Measurements from ENCODE around the gene WNT3. TPM values are rescaled to one million over a fixed set of nuclear protein-coding genes. Genes with fewer than 3 reads are reported as not detected.

Gene WNT3
- total RNA-seq, 1 experiment from 2014 or later: 5.5 TPM

- H3K9me2 ChIP-seq (ENCODE audit: insufficient read depth): no peaks in the 10 kb centered on the region
Measured at GRCh38 chr17:46848534-46848933, 30.0 kb upstream of the WNT3 start.

GRCh38 chr17:46847204-46848191 lies 29.0 kb upstream of the WNT3 start:
- Histone ChIP-seq H2AFZ (ENCODE audit: low read depth, low read length, poor library complexity, severe bottlenecking) (no peak overlapping the region), H3K4me2 (ENCODE audit: low read length) (no peak overlapping the region), H3K4me3 (replicated peaks in 1 of 2; ENCODE audit: low read depth in 1 of 2, low read length in 2 of 2) (no peak overlapping the region), H3K4me1 (ENCODE audit: control insufficient read depth in 1 of 2, insufficient read depth in 2 of 2, low read length in 2 of 2) (no peaks in the 10 kb centered on the region), H3K9me2 (ENCODE audit: insufficient read depth) (no peaks in the 10 kb centered on the region), H3K9ac (ENCODE audit: low read length) (no peak overlapping the region), H4K20me1 (ENCODE audit: insufficient read depth) (no peaks in the 10 kb centered on the region), H3K9me3 (ENCODE audit: control insufficient read depth in 1 of 2, insufficient read depth in 1 of 2, low read depth in 1 of 2, low read length in 2 of 2) (peaks cover 0 to 11% of the 10 kb centered on the region in 2 experiments; a peak in 1 of 4 replicates), H3K36me3 (ENCODE audit: control insufficient read depth in 1 of 2, insufficient read depth in 2 of 2, low read length in 2 of 2) (no peaks in the 10 kb centered on the region), H3K79me2 (ENCODE audit: insufficient read depth, low read length) (no peaks in the 10 kb centered on the region), H3K27me3 (ENCODE audit: insufficient read depth, low read length) (no peaks in the 10 kb centered on the region), H3K27ac (ENCODE audit: low read depth, low read length) (no peak overlapping the region)
- ChIA-PET CTCF (no interaction called here), RAD21 (ENCODE audit: low non-redundant PET in 1 of 2, low total read pairs in 2 of 2, uncharacterized antibody in 2 of 2, unreplicated experiment in 2 of 2) (no interaction called here), POLR2A (no interaction called here)
- DNase-seq (ENCODE audit: low read depth, low spot score) (no peak), ATAC-seq (no peak)
- no peak for TF ChIP-seq FOSL1 (IDR thresholded peaks at IDR 0.05; ENCODE audit: low read depth)
- no TSS peak for BruUV-seq (replicated peaks)
- intact Hi-C loops (cut with micrococcal nuclease): no loop called here

More at GRCh38 chr17:46848534-46848933, 30.0 kb upstream of the WNT3 start:
- Histone ChIP-seq H3K9me3 (ENCODE audit: control insufficient read depth in 1 of 2, insufficient read depth in 1 of 2, low read depth in 1 of 2, low read length in 2 of 2) (peaks cover 0 to under 1% of the 10 kb centered on the region in 2 experiments; a peak in 1 of 4 replicates), H3K4me3 (replicated peaks in 1 of 2; ENCODE audit: low read depth in 1 of 2, low read length in 2 of 2) (no peak overlapping the region), H3K9ac (ENCODE audit: low read length) (no peak overlapping the region), H3K27ac (ENCODE audit: low read depth, low read length) (no peak overlapping the region), H3K79me2 (ENCODE audit: insufficient read depth, low read length) (no peaks in the 10 kb centered on the region), H2AFZ (ENCODE audit: low read depth, low read length, poor library complexity, severe bottlenecking) (no peak overlapping the region), H3K4me1 (ENCODE audit: control insufficient read depth in 1 of 2, insufficient read depth in 2 of 2, low read length in 2 of 2) (no peaks in the 10 kb centered on the region), H4K20me1 (ENCODE audit: insufficient read depth) (no peaks in the 10 kb centered on the region), H3K4me2 (ENCODE audit: low read length) (no peak overlapping the region), H3K27me3 (ENCODE audit: insufficient read depth, low read length) (no peaks in the 10 kb centered on the region), H3K36me3 (ENCODE audit: control insufficient read depth in 1 of 2, insufficient read depth in 2 of 2, low read length in 2 of 2) (no peaks in the 10 kb centered on the region)
- ATAC-seq (no peak), DNase-seq (ENCODE audit: low read depth, low spot score) (no peak)
- TF ChIP-seq EGR1 (IDR thresholded peaks at IDR 0.05; ENCODE audit: low read depth) (no peak), YY1 (IDR thresholded peaks at IDR 0.05; ENCODE audit: extremely low read depth, insufficient replicate concordance, low read depth, low read length) (no peak)
- POLR2A ChIA-PET: no interaction called here
- RAD21 ChIA-PET (ENCODE audit: low non-redundant PET in 1 of 2, low total read pairs in 2 of 2, uncharacterized antibody in 2 of 2, unreplicated experiment in 2 of 2): no interaction called here
- no TSS peak for BruUV-seq (replicated peaks)
- intact Hi-C loops (cut with micrococcal nuclease): no loop called here
- CTCF ChIA-PET: no interaction called here

Measured in HCT116 (cell line).